K562 (cell line): Measurements from ENCODE around the gene RNF152. TPM values are rescaled to one million over a fixed set of nuclear protein-coding genes. Genes with fewer than 3 reads are reported as not detected.

Source experiments
- ATAC-seq: fragments of 200-7000 bp; cut with Tn5 transposase; 3 replicates; pipeline ENCODE4 v1.9.1; 2020; ENCODE audit warnings: moderate library complexity
- BruUV-seq: library from RNA; stranded (reverse); fragments of 400-500 nt; replicated peaks from 2 replicates; lab custom pipeline; 2021; lab: Mats Ljungman, UMichigan
- CTCF ChIA-PET: fragments of 300-600 bp; formaldehyde crosslinking; extraction: SDS; loops from one replicate; lab custom pipeline; 2021; ENCODE audit warnings: low intra/inter-chr PET ratio; lab: Yijun Ruan, JAX
- POLR2A ChIA-PET: fragments of 300-600, 350-650 bp; sonication (Branson Sonifier 250); formaldehyde crosslinking; extraction: SDS; loops from one replicate; lab custom pipeline; 2021; ENCODE audit warnings: antibody characterized with exemption, inconsistent platforms; lab: Yijun Ruan, JAX
- DNase-seq, 4 experiments: peaks; one replicate each; pipeline versions ENCODE4 v3.0.0 to v3.0.0-alpha.2; 2011 to 2018; ENCODE audit warnings: low spot score in 3 of 4, mixed read lengths in 3 of 4; ENCODE audit errors: extremely low read depth in 1 of 4
- FAIRE-seq: peaks from 2 replicates; lab custom pipeline; 2011; peaks lifted over from hg19 to GRCh38; lab: Jason Lieb, UNC
- H2AFZ ChIP-seq: 2 replicates; pipeline ENCODE4 v1.6.0; 2011; ENCODE audit warnings: low read depth, low read length, control low read depth, inconsistent platforms
- H3K27ac ChIP-seq: fragments of 200-600 bp; 3 replicates; pipeline ENCODE4 v1.8.0; 2011; ENCODE audit warnings: low read depth, mild to moderate bottlenecking, control low read depth, inconsistent platforms, low read length, moderate library complexity, mixed read lengths; ENCODE audit errors: extremely low read depth
- H3K27me3 ChIP-seq, 2 experiments: fragments of 300-600 bp in 1 of 2; 2 replicates in 1 of 2; 3 replicates in 1 of 2; pipeline versions ENCODE4 v1.6.0 to v1.8.0; 2011; ENCODE audit warnings: inconsistent platforms in 2 of 2, low read length in 2 of 2, mild to moderate bottlenecking in 1 of 2, mixed read lengths in 1 of 2, moderate library complexity in 1 of 2; ENCODE audit not compliant: control insufficient read depth in 2 of 2, insufficient read depth in 2 of 2
- H3K36me3 ChIP-seq: fragments of 300-600 bp; 3 replicates; pipeline ENCODE4 v1.8.0; 2011; ENCODE audit warnings: mild to moderate bottlenecking, low read length, inconsistent platforms; ENCODE audit not compliant: control insufficient read depth, insufficient read depth
- H3K4me1 ChIP-seq, 2 experiments: fragments of 200-600 bp in 1 of 2; replicated peaks in 1 of 2; 2 replicates in 1 of 2; 3 replicates in 1 of 2; pipeline versions ENCODE4 v1.5.1 to v1.8.0; 2011; ENCODE audit warnings: inconsistent platforms in 2 of 2, low read length in 2 of 2, mild to moderate bottlenecking in 1 of 2, mixed read lengths in 1 of 2, moderate library complexity in 1 of 2; ENCODE audit not compliant: control insufficient read depth in 2 of 2, insufficient read depth in 2 of 2
- H3K4me2 ChIP-seq: 2 replicates; pipeline ENCODE4 v1.6.1; 2011; ENCODE audit warnings: low read length, control low read depth, inconsistent platforms, mixed read lengths; ENCODE audit not compliant: insufficient read depth
- H3K4me3 ChIP-seq: fragments of 200-600 bp; sonication (generic), shearing (Covaris generic); 2 replicates; pipeline ENCODE4 v1.5.1; 2016; ENCODE audit warnings: control low read depth, inconsistent platforms
- H3K79me2 ChIP-seq: fragments of 200-600 bp; 3 replicates; pipeline ENCODE4 v1.8.0; 2011; ENCODE audit warnings: low read length, inconsistent platforms; ENCODE audit not compliant: control insufficient read depth, insufficient read depth
- H3K9ac ChIP-seq, 2 experiments: 2 replicates each; pipeline versions ENCODE4 v1.6.0 to v1.6.1; 2011; ENCODE audit warnings: low read depth in 2 of 2, low read length in 2 of 2, control low read depth in 1 of 2, inconsistent platforms in 1 of 2, mild to moderate bottlenecking in 1 of 2, mixed read lengths in 1 of 2; ENCODE audit not compliant: insufficient read depth in 1 of 2
- H3K9me1 ChIP-seq: one replicate; pipeline ENCODE4 v1.6.0; 2011; ENCODE audit warnings: inconsistent platforms, mild to moderate bottlenecking, low read length, moderate library complexity; ENCODE audit not compliant: control insufficient read depth, insufficient read depth
- H3K9me3 ChIP-seq: replicated peaks from 2 replicates; pipeline ENCODE4 v1.5.1; 2011; ENCODE audit warnings: low read depth, low read length, inconsistent platforms; ENCODE audit not compliant: control insufficient read depth, insufficient read depth
- H4K20me1 ChIP-seq: replicated peaks from 2 replicates; pipeline ENCODE4 v1.6.1; 2011; ENCODE audit warnings: low read length, inconsistent platforms, mixed read lengths; ENCODE audit not compliant: control insufficient read depth, insufficient read depth
- BCL6 ChIP-seq: fragments of 250-450 bp; sonication (Bioruptor Pico); IDR thresholded peaks from 2 replicates; pipeline ENCODE4 v1.4.0; 2020
- CREBBP ChIP-seq: IDR thresholded peaks from one replicate; pipeline ENCODE4 v1.6.1; 2012; ENCODE audit warnings: low read depth, mild to moderate bottlenecking, control low read depth, inconsistent platforms, low read length
- JUN ChIP-seq, 2 experiments: sonication (generic) in 1 of 2; formaldehyde crosslinking in 1 of 2; IDR thresholded peaks; 2 replicates each; pipeline versions ENCODE4 v1.6.1 to v1.8.0; 2012 to 2022; ENCODE audit warnings: borderline replicate concordance in 2 of 2, mild to moderate bottlenecking in 2 of 2, improper control_type of control experiment in 1 of 2, low read depth in 1 of 2, low read length in 1 of 2, missing genetic modification reagents in 1 of 2
- RBM39 ChIP-seq: fragments of 200-400 bp; formaldehyde crosslinking; optimal IDR thresholded peaks from 2 replicates; pipeline ENCODE3; 2018; ENCODE audit warnings: low read depth, low read length
- STAT5B ChIP-seq: fragments of 250-450 bp; sonication (Bioruptor Pico); IDR thresholded peaks from 2 replicates; pipeline ENCODE4 v1.8.0; 2021; ENCODE audit warnings: mild to moderate bottlenecking, inconsistent platforms
- TAF15 ChIP-seq: fragments of 200-400 bp; formaldehyde crosslinking; IDR thresholded peaks from 2 replicates; pipeline ENCODE4 v1.6.1; 2017; ENCODE audit warnings: mild to moderate bottlenecking, low read depth, low read length, moderate library complexity
- WGBS: fragments of 100-300 bp; shearing (Covaris generic); methylation state at CpG from one replicate; pipeline ENCODE4 v1.1.6; 2016; ENCODE audit warnings: low coverage, mixed read lengths; ENCODE audit not compliant: insufficient coverage; ENCODE audit errors: missing lambda C conversion rate; 5-methylcytosine and 5-hydroxymethylcytosine counted together
- in situ Hi-C: fragments of 300-500 bp; cut with MboI; formaldehyde crosslinking; loops from 4 replicates; pipeline ENCODE4 v1.15.0; 2018; ENCODE audit warnings: inconsistent platforms, mixed read lengths
- intact Hi-C: fragments of 100-400 bp; cut with micrococcal nuclease; formaldehyde crosslinking; loops from 2 replicates; pipeline ENCODE4 v1.14.2; 2022
- polyA plus RNA-seq, 8 experiments: library from polyadenylated mRNA; depleted of rRNA in 4 of 8; stranded (reverse) in 5 of 8; unstranded in 3 of 8; fragments of >200 nt; fragmentation: Nextera tagmentation in 2 of 8; fragmentation: Illumina TruSeq in 1 of 8; extraction: Ambion mirVana in 2 of 8; extraction: Trizol in 1 of 8; gene quantifications; 2 replicates each; pipeline versions ENCODE4 v1.2.1 to v1.2.3, GENCODE V29; 2011 to 2014; ENCODE audit warnings: inconsistent platforms in 1 of 8, missing spikeins in 1 of 8
- total RNA-seq, 7 experiments: library from RNA; depleted of rRNA in 6 of 7; stranded (reverse); fragments of >200 nt in 6 of 7; fragmentation: Illumina TruSeq in 2 of 7; extraction: Trizol in 2 of 7; gene quantifications; 2 replicates each; pipeline versions ENCODE4 v1.2.1 to v1.2.3, GENCODE V29; 2011 to 2021; ENCODE audit warnings: low replicate concordance in 1 of 7
- TF ChIP-seq, protein P1 (sequence below): fragments of 450-650 bp; formaldehyde crosslinking; conservative IDR thresholded peaks from 2 replicates; pipeline ENCODE4 v1.4.0; 2022; ENCODE audit warnings: mild to moderate bottlenecking, missing genetic modification characterization

RNF152 gene
- total and polyA plus RNA-seq, 9 of the 15 experiments (the other 6 are each of a cell fraction or from before 2014, with no cell fraction given) = 0.04 to 0.05 TPM; not detected in 7

DNA sequence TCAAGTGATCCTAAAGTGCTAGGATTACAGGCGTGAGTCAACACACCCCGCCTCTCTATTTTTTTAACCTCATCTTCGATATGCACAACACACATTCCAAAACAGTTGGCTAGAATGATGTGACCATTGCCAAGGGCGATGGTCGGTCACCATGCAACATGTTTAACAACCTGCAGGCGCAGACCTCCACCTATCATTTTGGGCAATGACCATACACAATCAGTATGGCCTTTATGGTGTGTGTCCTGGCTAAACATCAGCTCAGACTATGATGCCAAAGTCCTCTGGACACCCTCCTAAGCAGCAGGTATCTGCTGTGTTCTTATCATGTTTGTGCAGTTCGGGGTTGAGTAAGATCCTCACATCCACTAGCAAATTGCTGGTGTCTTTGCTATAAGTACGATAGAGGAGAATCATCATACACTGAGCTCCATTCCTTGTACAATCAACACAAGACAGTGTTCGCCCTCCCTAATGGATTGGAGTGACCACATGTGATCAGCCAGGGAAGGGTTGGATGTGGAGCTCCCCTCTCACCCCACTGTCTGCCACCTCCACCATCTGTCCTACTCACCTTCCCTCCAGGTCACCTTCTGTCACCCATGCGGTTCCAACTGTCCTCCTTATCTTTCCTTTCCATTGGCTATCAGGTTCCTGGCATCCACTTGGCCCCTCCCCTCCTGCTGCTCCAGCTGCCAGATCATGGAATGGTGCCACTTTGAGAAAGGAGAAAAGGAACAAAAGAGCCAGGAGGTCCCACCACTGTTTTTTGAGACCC, 7.9 kb upstream of the RNF152 start:
- no TSS peak for BruUV-seq
- Histone ChIP-seq H2AFZ (no peak overlapping the region), H3K36me3 (no peaks in the 10 kb centered on the region), H3K27me3 (no peaks in the 10 kb centered on the region; a peak in 1 of 5 replicates), H3K27ac (no peak overlapping the region), H3K9ac (no peak overlapping the region), H3K79me2 (no peaks in the 10 kb centered on the region), H3K4me1 (no peaks in the 10 kb centered on the region; a peak in 2 of 5 replicates), H3K9me3 (no peaks in the 10 kb centered on the region), H3K9me1 (no peaks in the 10 kb centered on the region), H4K20me1 (no peaks in the 10 kb centered on the region), H3K4me2 (no peak overlapping the region), H3K4me3 (no peak overlapping the region)
- FAIRE-seq (no peak), DNase-seq (no peak), ATAC-seq (no peak)
- 2% methylated on average over 8 of the region's 10 CpGs for WGBS
- CTCF ChIA-PET = no interaction called here
- in situ Hi-C loops (no loop called here), intact Hi-C loops (loop anchor here (2.0 to 5.0 kb wide), 2 partner anchors 232 to 266 kb away; no protein-coding TSS in a partner anchor)
- TF ChIP-seq, protein P1, sequence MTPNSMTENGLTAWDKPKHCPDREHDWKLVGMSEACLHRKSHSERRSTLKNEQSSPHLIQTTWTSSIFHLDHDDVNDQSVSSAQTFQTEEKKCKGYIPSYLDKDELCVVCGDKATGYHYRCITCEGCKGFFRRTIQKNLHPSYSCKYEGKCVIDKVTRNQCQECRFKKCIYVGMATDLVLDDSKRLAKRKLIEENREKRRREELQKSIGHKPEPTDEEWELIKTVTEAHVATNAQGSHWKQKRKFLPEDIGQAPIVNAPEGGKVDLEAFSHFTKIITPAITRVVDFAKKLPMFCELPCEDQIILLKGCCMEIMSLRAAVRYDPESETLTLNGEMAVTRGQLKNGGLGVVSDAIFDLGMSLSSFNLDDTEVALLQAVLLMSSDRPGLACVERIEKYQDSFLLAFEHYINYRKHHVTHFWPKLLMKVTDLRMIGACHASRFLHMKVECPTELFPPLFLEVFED (CRISPR knock-in tag) = no peak
- no peak for TF ChIP-seq BCL6
- no peak for TF ChIP-seq JUN (IDR thresholded peaks at IDR 0.05; ENCODE audit: borderline replicate concordance, low read depth, low read length)
- no peak for TF ChIP-seq JUN (CRISPR knock-in tag; IDR thresholded peaks at IDR 0.05; ENCODE audit: borderline replicate concordance)
- no peak for TF ChIP-seq RBM39
- no peak for TF ChIP-seq TAF15
- TF ChIP-seq CREBBP = no peak
- no peak for TF ChIP-seq STAT5B (CRISPR knock-in tag)
- TF ChIP-seq, all 486 proteins: peak for 0
- POLR2A ChIA-PET = interaction anchor here (0.6 kb wide), 1 partner anchor 276 kb away, joined by 3 read pairs; no protein-coding TSS in a partner anchor
